Sigmoid colon (tissue), 4 donors: ENCODE data around the gene MMP2.

Experiments used
- EP300 ChIP-seq, 4 donors: sonication (generic); formaldehyde crosslinking; IDR thresholded peaks; one replicate each; pipeline ENCODE4 v1.6.1; 2017; ENCODE audit warnings: antibody characterized with exemption in 4 of 4
- POLR2A ChIP-seq, 2 donors: fragments of 450-650 bp; IDR thresholded peaks; one replicate each; pipeline ENCODE4 v1.6.1; 2016; ENCODE audit warnings: antibody characterized with exemption in 2 of 2, mild to moderate bottlenecking in 2 of 2, moderate library complexity in 2 of 2
- POLR2AphosphoS5 ChIP-seq, 4 donors: sonication (generic); formaldehyde crosslinking; IDR thresholded peaks; one replicate each; pipeline ENCODE4 v1.6.1; 2017; ENCODE audit warnings: antibody characterized with exemption in 4 of 4
- TF ChIP-seq, protein P1 (sequence below), 4 experiments: fragments of 450-650 bp in 3 of 4; fragments of 200-600 bp in 1 of 4; IDR thresholded peaks; one replicate each; pipeline ENCODE4 v1.5.1; 2016 to 2019; ENCODE audit warnings: antibody characterized with exemption in 4 of 4, mild to moderate bottlenecking in 3 of 4, moderate library complexity in 2 of 4

DNA sequence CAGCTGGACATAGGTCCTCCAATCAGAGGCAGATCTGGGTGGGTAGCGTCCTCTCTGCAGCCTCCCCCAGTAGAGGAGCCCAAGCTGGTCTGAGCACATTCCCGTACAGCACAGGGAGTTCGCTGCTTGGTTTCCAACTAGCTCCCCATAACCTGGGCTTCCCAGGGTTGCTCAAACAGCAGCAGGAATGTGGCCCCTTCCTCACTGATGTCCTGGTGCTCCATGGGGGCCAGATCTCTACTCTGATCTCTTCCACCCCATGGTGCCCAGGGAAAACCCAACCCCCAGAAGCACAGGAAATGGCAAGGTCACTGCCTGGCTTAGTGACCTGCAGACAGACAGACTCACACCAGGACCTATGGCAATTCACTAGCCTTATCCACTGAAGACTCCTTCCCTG lies 11.1 kb upstream of the MMP2 start:
- TF ChIP-seq, protein P1, sequence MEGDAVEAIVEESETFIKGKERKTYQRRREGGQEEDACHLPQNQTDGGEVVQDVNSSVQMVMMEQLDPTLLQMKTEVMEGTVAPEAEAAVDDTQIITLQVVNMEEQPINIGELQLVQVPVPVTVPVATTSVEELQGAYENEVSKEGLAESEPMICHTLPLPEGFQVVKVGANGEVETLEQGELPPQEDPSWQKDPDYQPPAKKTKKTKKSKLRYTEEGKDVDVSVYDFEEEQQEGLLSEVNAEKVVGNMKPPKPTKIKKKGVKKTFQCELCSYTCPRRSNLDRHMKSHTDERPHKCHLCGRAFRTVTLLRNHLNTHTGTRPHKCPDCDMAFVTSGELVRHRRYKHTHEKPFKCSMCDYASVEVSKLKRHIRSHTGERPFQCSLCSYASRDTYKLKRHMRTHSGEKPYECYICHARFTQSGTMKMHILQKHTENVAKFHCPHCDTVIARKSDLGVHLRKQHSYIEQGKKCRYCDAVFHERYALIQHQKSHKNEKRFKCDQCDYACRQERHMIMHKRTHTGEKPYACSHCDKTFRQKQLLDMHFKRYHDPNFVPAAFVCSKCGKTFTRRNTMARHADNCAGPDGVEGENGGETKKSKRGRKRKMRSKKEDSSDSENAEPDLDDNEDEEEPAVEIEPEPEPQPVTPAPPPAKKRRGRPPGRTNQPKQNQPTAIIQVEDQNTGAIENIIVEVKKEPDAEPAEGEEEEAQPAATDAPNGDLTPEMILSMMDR (IDR thresholded peaks at IDR 0.05) = no peak
- TF ChIP-seq POLR2A (IDR thresholded peaks at IDR 0.05) = no peak
- TF ChIP-seq POLR2AphosphoS5 (IDR thresholded peaks at IDR 0.05) = no peak
- no peak for TF ChIP-seq EP300 (IDR thresholded peaks at IDR 0.05)
